Gastrocnemius medialis (tissue), 4 donors: ENCODE data around the gene KCTD16.

ENCODE experiments used
- CTCF ChIP-seq, 5 experiments: fragments of 450-650 bp in 3 of 5; fragments of 200-600 bp in 2 of 5; sonication (generic) in 2 of 5; IDR thresholded peaks in 4 of 5; conservative IDR thresholded peaks in 1 of 5; 1 replicate in 4 of 5; 2 replicates in 1 of 5; pipeline ENCODE4 v1.5.1; 2016 to 2019; ENCODE audit warnings: antibody characterized with exemption in 5 of 5, mild to moderate bottlenecking in 3 of 5, moderate library complexity in 3 of 5
- POLR2A ChIP-seq, 2 donors: fragments of 450-650 bp; IDR thresholded peaks; one replicate each; pipeline ENCODE4 v1.6.1; 2017; ENCODE audit warnings: antibody characterized with exemption in 2 of 2, mild to moderate bottlenecking in 2 of 2, moderate library complexity in 2 of 2

GRCh38 chr5:144276034-144276822 lies 105.6 kb downstream of the KCTD16 start:
- no peak for TF ChIP-seq CTCF (IDR thresholded peaks at IDR 0.05 in 4 of 5, conservative IDR thresholded peaks at IDR 0.05 in 1 of 5)
- no peak for TF ChIP-seq POLR2A (IDR thresholded peaks at IDR 0.05)
